Measurements from ENCODE around the gene TYMS. TPM values are rescaled to one million over a fixed set of nuclear protein-coding genes. Genes with fewer than 3 reads are reported as not detected.

Gene TYMS
- total and polyA plus RNA-seq, 9 of the 15 experiments (the other 6 are each of a cell fraction or from before 2014, with no cell fraction given), result 69.1 to 409 (median 175) TPM

DNA sequence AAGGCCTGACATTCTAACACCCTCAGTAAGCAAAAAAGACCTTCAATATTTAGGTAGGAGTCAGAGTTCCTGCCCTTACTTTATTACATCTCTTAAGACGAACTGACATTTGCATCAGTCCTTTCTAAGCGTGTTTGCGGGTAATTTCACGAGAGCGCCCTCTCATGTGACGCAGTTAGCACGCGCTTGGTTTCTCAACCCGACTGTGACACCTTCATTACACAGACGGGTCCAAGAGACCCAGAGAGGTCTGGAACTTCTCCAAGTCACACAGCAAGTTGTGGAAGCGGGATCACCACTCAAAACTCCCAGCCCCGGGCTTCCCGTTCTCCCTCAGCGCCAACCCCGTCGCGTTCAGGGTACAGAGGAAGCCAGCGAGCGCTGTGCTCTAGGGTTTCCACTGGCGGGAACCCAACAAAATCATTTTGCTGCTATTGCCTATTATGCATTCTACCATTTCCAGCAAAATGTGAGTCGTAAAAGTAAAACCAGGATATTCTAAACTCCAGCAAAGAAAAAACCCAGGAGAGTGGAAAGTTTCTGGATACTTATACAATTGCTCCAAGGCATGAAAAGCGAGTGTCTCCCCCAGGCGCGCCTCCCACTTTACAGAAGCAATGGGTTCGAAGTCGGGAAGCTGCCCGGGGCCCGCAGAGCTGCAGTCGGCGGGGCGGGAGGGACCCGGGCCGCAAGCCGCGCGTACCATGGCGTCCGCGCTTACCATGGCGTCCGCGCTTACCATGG, 54.4 kb downstream of the TYMS start (continued):
- TF ChIP-seq, protein P1, sequence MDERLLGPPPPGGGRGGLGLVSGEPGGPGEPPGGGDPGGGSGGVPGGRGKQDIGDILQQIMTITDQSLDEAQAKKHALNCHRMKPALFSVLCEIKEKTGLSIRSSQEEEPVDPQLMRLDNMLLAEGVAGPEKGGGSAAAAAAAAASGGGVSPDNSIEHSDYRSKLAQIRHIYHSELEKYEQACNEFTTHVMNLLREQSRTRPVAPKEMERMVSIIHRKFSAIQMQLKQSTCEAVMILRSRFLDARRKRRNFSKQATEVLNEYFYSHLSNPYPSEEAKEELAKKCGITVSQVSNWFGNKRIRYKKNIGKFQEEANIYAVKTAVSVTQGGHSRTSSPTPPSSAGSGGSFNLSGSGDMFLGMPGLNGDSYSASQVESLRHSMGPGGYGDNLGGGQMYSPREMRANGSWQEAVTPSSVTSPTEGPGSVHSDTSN (CRISPR knock-in tag; IDR thresholded peaks at IDR 0.05; ENCODE audit: low read depth), result no peak
- TF ChIP-seq, protein P1 (tag; conservative IDR thresholded peaks at IDR 0.05; ENCODE audit: low read depth), result peak; percentile 8
- TF ChIP-seq MCM3 (IDR thresholded peaks at IDR 0.05) (no peak), BRCA1 (IDR thresholded peaks at IDR 0.05) (no peak), BRCA1 (CRISPR knock-in tag; IDR thresholded peaks at IDR 0.05) (no peak), FOXM1 (IDR thresholded peaks at IDR 0.05; ENCODE audit: low read depth) (0 out of 2 replicates have a peak, but pooled peaks have one; percentile 7), FOXM1 (CRISPR knock-in tag; IDR thresholded peaks at IDR 0.05; ENCODE audit: low read depth) (no peak), ARNT (IDR thresholded peaks at IDR 0.05) (0 out of 4 replicates have a peak, but pooled peaks of 1 of the 2 experiments have one; percentile 26), FOSL1 (tag; conservative IDR thresholded peaks at IDR 0.05) (peak; percentile 26), ZNF644 (tag; IDR thresholded peaks at IDR 0.05; ENCODE audit: low read depth) (no peak), TAF9B (IDR thresholded peaks at IDR 0.05; ENCODE audit: partially characterized antibody) (peak; percentile 41), FUS (optimal IDR thresholded peaks at IDR 0.05; ENCODE audit: low read depth, low read length) (no peak), LCOR (CRISPR knock-in tag; IDR thresholded peaks at IDR 0.05) (0 out of 2 replicates have a peak, but pooled peaks have one; percentile 82), TBP (optimal IDR thresholded peaks at IDR 0.05; ENCODE audit: low read depth, low read length) (peak; percentile 82), SMAD4 (CRISPR knock-in tag; conservative IDR thresholded peaks at IDR 0.05) (peak; percentile 77), EP400 (IDR thresholded peaks at IDR 0.05) (peak; percentile 90), ZNF124 (CRISPR knock-in tag; IDR thresholded peaks at IDR 0.05) (no peak)
- TF ChIP-seq, protein P2, sequence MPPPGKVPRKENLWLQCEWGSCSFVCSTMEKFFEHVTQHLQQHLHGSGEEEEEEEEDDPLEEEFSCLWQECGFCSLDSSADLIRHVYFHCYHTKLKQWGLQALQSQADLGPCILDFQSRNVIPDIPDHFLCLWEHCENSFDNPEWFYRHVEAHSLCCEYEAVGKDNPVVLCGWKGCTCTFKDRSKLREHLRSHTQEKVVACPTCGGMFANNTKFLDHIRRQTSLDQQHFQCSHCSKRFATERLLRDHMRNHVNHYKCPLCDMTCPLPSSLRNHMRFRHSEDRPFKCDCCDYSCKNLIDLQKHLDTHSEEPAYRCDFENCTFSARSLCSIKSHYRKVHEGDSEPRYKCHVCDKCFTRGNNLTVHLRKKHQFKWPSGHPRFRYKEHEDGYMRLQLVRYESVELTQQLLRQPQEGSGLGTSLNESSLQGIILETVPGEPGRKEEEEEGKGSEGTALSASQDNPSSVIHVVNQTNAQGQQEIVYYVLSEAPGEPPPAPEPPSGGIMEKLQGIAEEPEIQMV (tag; conservative IDR thresholded peaks at IDR 0.05; ENCODE audit: low read depth), result peak; percentile 95
- TF ChIP-seq, protein P3, sequence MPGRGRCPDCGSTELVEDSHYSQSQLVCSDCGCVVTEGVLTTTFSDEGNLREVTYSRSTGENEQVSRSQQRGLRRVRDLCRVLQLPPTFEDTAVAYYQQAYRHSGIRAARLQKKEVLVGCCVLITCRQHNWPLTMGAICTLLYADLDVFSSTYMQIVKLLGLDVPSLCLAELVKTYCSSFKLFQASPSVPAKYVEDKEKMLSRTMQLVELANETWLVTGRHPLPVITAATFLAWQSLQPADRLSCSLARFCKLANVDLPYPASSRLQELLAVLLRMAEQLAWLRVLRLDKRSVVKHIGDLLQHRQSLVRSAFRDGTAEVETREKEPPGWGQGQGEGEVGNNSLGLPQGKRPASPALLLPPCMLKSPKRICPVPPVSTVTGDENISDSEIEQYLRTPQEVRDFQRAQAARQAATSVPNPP (IDR thresholded peaks at IDR 0.05; ENCODE audit: borderline replicate concordance, insufficient read depth, insufficient read length), result no peak
- TF ChIP-seq, protein P4, sequence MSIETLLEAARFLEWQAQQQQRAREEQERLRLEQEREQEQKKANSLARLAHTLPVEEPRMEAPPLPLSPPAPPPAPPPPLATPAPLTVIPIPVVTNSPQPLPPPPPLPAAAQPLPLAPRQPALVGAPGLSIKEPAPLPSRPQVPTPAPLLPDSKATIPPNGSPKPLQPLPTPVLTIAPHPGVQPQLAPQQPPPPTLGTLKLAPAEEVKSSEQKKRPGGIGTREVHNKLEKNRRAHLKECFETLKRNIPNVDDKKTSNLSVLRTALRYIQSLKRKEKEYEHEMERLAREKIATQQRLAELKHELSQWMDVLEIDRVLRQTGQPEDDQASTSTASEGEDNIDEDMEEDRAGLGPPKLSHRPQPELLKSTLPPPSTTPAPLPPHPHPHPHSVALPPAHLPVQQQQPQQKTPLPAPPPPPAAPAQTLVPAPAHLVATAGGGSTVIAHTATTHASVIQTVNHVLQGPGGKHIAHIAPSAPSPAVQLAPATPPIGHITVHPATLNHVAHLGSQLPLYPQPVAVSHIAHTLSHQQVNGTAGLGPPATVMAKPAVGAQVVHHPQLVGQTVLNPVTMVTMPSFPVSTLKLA (conservative IDR thresholded peaks at IDR 0.05), result peak; percentile 79 to 90
- TF ChIP-seq, protein P5, sequence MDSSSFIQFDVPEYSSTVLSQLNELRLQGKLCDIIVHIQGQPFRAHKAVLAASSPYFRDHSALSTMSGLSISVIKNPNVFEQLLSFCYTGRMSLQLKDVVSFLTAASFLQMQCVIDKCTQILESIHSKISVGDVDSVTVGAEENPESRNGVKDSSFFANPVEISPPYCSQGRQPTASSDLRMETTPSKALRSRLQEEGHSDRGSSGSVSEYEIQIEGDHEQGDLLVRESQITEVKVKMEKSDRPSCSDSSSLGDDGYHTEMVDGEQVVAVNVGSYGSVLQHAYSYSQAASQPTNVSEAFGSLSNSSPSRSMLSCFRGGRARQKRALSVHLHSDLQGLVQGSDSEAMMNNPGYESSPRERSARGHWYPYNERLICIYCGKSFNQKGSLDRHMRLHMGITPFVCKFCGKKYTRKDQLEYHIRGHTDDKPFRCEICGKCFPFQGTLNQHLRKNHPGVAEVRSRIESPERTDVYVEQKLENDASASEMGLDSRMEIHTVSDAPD (CRISPR knock-in tag; IDR thresholded peaks at IDR 0.05), result no peak
